ENCODE data around the gene SHMT2.

Gene SHMT2

GRCh38 chr12:57199191-57199590 is 30.3 kb upstream of the SHMT2 start:
- DNase-seq: no peak

GRCh38 chr12:57200497-57200896 is 29.0 kb upstream of the SHMT2 start:
- DNase-seq: no peak

- no peak for DNase-seq
Measured at GRCh38 chr12:57201219-57201618, 28.3 kb upstream of the SHMT2 start.

GRCh38 chr12:57201631-57202030 is 27.9 kb upstream of the SHMT2 start:
- DNase-seq: no peak

GRCh38 chr12:57202321-57202720 is 27.2 kb upstream of the SHMT2 start:
- no peak for DNase-seq

- DNase-seq: no peak
Measured at GRCh38 chr12:57203201-57203600, 26.3 kb upstream of the SHMT2 start.

GRCh38 chr12:57203791-57204190 is 25.7 kb upstream of the SHMT2 start:
- DNase-seq: no peak

- no peak for DNase-seq
Measured at GRCh38 chr12:57204454-57204853, 25.1 kb upstream of the SHMT2 start.

GRCh38 chr12:57205186-57205585 is 24.3 kb upstream of the SHMT2 start:
- no peak for DNase-seq

- DNase-seq: no peak
Measured at GRCh38 chr12:57205931-57206330, 23.6 kb upstream of the SHMT2 start.

GRCh38 chr12:57207731-57208630 is 21.5 kb upstream of the SHMT2 start:
- no peak for DNase-seq

- no peak for DNase-seq
Measured at GRCh38 chr12:57208631-57209282, 20.8 kb upstream of the SHMT2 start.

GRCh38 chr12:57209916-57210315 is 19.6 kb upstream of the SHMT2 start:
- DNase-seq: no peak

- DNase-seq: no peak
Measured at GRCh38 chr12:57210461-57210860, 19.1 kb upstream of the SHMT2 start.

GRCh38 chr12:57210926-57211692 is 18.4 kb upstream of the SHMT2 start:
- no peak for DNase-seq

- DNase-seq: no peak
Measured at GRCh38 chr12:57211791-57212700, 17.5 kb upstream of the SHMT2 start.

- DNase-seq: no peak
Measured at GRCh38 chr12:57212701-57213057, 16.8 kb upstream of the SHMT2 start.

GRCh38 chr12:57213058-57213715 is 16.3 kb upstream of the SHMT2 start:
- peak; percentile 85 for DNase-seq

- DNase-seq: no peak
Measured at GRCh38 chr12:57213763-57214397, 15.6 kb upstream of the SHMT2 start.

GRCh38 chr12:57214398-57214781 is 15.1 kb upstream of the SHMT2 start:
- DNase-seq: peak; percentile 78

- DNase-seq: no peak
Measured at GRCh38 chr12:57215065-57215464, 14.4 kb upstream of the SHMT2 start.

GRCh38 chr12:57215668-57216013 is 13.9 kb upstream of the SHMT2 start:
- no peak for DNase-seq

Measured in COR-L47 (cell line).